ENCODE data around the gene MAP2. TPM values are rescaled to one million over a fixed set of nuclear protein-coding genes. Genes with fewer than 3 reads are reported as not detected.

The MAP2 gene
- total RNA-seq, 1 donor from 2014 or later = 1.9 TPM

GRCh38 chr2:209426432-209426831 is 2.6 kb downstream of the MAP2 start:
- ATAC-seq (ENCODE audit: low read depth) (no peak), DNase-seq (no peak)
- Mint-ChIP-seq H3K4me3 (no peak overlapping the region), H3K9me3 (no peaks in the 10 kb centered on the region), H3K36me3 (ENCODE audit: low read depth) (no peaks in the 10 kb centered on the region), H3K4me1 (peaks cover 24% of the 10 kb centered on the region), H3K27me3 (peaks cover 4% of the 10 kb centered on the region), H3K27ac (no peak overlapping the region)
- no peak for TF ChIP-seq CTCF (IDR thresholded peaks at IDR 0.05)
- CTCF ChIA-PET = interaction anchor here (2.9 to 4.2 kb wide), 2 partner anchors 129 to 151 kb away, joined by 20 to 29 read pairs; no protein-coding TSS in a partner anchor
- intact Hi-C loops (cut with micrococcal nuclease) = loop anchor here (10.0 kb wide), 2 partner anchors 578 to 1048 kb away; partner anchors contain the start of genes LANCL1 and RPE
- POLR2A ChIA-PET = no interaction called here

- POLR2A ChIA-PET = no interaction called here
- H3K9me3 Mint-ChIP-seq = no peaks in the 10 kb centered on the region
- no peaks in the 10 kb centered on the region for H3K36me3 Mint-ChIP-seq (ENCODE audit: low read depth)
- CTCF ChIA-PET = no interaction called here
- ATAC-seq (ENCODE audit: low read depth) (no peak), DNase-seq (no peak)
- no peak for TF ChIP-seq CTCF (IDR thresholded peaks at IDR 0.05)
- H3K4me1 Mint-ChIP-seq = no peaks in the 10 kb centered on the region
- intact Hi-C loops (cut with micrococcal nuclease) = no loop called here
- no peaks in the 10 kb centered on the region for H3K27me3 Mint-ChIP-seq
- no peak overlapping the region for H3K4me3 Mint-ChIP-seq
- no peak overlapping the region for H3K27ac Mint-ChIP-seq
Measured at GRCh38 chr2:209431701-209432100, 7.9 kb downstream of the MAP2 start.

GRCh38 chr2:209441541-209441940 is 17.7 kb downstream of the MAP2 start:
- no peak for DNase-seq
- no peaks in the 10 kb centered on the region for H3K36me3 Mint-ChIP-seq (ENCODE audit: low read depth)
- no peaks in the 10 kb centered on the region for H3K27me3 Mint-ChIP-seq
- ChIA-PET CTCF (no interaction called here), POLR2A (no interaction called here)
- TF ChIP-seq CTCF (IDR thresholded peaks at IDR 0.05) = no peak
- no peaks in the 10 kb centered on the region for H3K9me3 Mint-ChIP-seq
- no peak overlapping the region for H3K27ac Mint-ChIP-seq
- intact Hi-C loops (cut with micrococcal nuclease) = no loop called here
- H3K4me1 Mint-ChIP-seq = no peaks in the 10 kb centered on the region
- no peak overlapping the region for H3K4me3 Mint-ChIP-seq
- no peak for ATAC-seq (ENCODE audit: low read depth)

GRCh38 chr2:209442939-209443338 is 19.1 kb downstream of the MAP2 start:
- ATAC-seq (ENCODE audit: low read depth) (no peak), DNase-seq (no peak)
- Mint-ChIP-seq H3K4me3 (no peak overlapping the region), H3K4me1 (no peaks in the 10 kb centered on the region), H3K27me3 (no peaks in the 10 kb centered on the region), H3K9me3 (no peaks in the 10 kb centered on the region), H3K27ac (no peak overlapping the region), H3K36me3 (ENCODE audit: low read depth) (no peaks in the 10 kb centered on the region)
- CTCF ChIA-PET = no interaction called here
- no peak for TF ChIP-seq CTCF (IDR thresholded peaks at IDR 0.05)
- intact Hi-C loops (cut with micrococcal nuclease) = no loop called here
- POLR2A ChIA-PET = no interaction called here

GRCh38 chr2:209445485-209445884 is 21.6 kb downstream of the MAP2 start:
- H3K27ac Mint-ChIP-seq = no peak overlapping the region

More at GRCh38 chr2:209445485-209445884, 21.6 kb downstream of the MAP2 start:
- ATAC-seq (ENCODE audit: low read depth) (no peak), DNase-seq (no peak)
- no peak for TF ChIP-seq CTCF (IDR thresholded peaks at IDR 0.05)
- no peak overlapping the region for H3K4me3 Mint-ChIP-seq
- H3K27me3 Mint-ChIP-seq = no peaks in the 10 kb centered on the region
- intact Hi-C loops (cut with micrococcal nuclease) = no loop called here
- CTCF ChIA-PET = no interaction called here
- no peaks in the 10 kb centered on the region for H3K9me3 Mint-ChIP-seq
- no peaks in the 10 kb centered on the region for H3K36me3 Mint-ChIP-seq (ENCODE audit: low read depth)
- H3K4me1 Mint-ChIP-seq = no peaks in the 10 kb centered on the region
- POLR2A ChIA-PET = no interaction called here
